Measurements from ENCODE around the gene C1QTNF6.

The C1QTNF6 gene

GRCh38 chr22:37167176-37167980 is 20.7 kb downstream of the C1QTNF6 start:
- in situ Hi-C loops (cut with HindIII; ENCODE audit: low sequenced_read_pairs) = no loop called here

- in situ Hi-C loops (cut with HindIII; ENCODE audit: low sequenced_read_pairs) = no loop called here
Measured at GRCh38 chr22:37166675-37167066, 21.4 kb downstream of the C1QTNF6 start.

- in situ Hi-C loops (cut with HindIII; ENCODE audit: low sequenced_read_pairs) = no loop called here
Measured at GRCh38 chr22:37165940-37166674, 21.9 kb downstream of the C1QTNF6 start.

- in situ Hi-C loops (cut with HindIII; ENCODE audit: low sequenced_read_pairs) = no loop called here
Measured at GRCh38 chr22:37165066-37165465, 23.0 kb downstream of the C1QTNF6 start.

- in situ Hi-C loops (cut with HindIII; ENCODE audit: low sequenced_read_pairs) = no loop called here
Measured at GRCh38 chr22:37164505-37164887, 23.6 kb downstream of the C1QTNF6 start.

- in situ Hi-C loops (cut with HindIII; ENCODE audit: low sequenced_read_pairs) = no loop called here
Measured at GRCh38 chr22:37163575-37164504, 24.2 kb downstream of the C1QTNF6 start.

- in situ Hi-C loops (cut with HindIII; ENCODE audit: low sequenced_read_pairs) = no loop called here
Measured at GRCh38 chr22:37163096-37163489, 25.0 kb downstream of the C1QTNF6 start.

GRCh38 chr22:37162221-37163095 is 25.6 kb downstream of the C1QTNF6 start:
- in situ Hi-C loops (cut with HindIII; ENCODE audit: low sequenced_read_pairs) = no loop called here

- in situ Hi-C loops (cut with HindIII; ENCODE audit: low sequenced_read_pairs) = no loop called here
Measured at GRCh38 chr22:37161443-37161842, 26.6 kb downstream of the C1QTNF6 start.

GRCh38 chr22:37160027-37160426 is 28.0 kb downstream of the C1QTNF6 start:
- in situ Hi-C loops (cut with HindIII; ENCODE audit: low sequenced_read_pairs) = no loop called here

- in situ Hi-C loops (cut with HindIII; ENCODE audit: low sequenced_read_pairs) = loop anchor here (5.0 to 10.0 kb wide), 2 partner anchors 37 to 104 kb away; partner anchors contain the start of gene KCTD17
Measured at GRCh38 chr22:37158963-37159290, 29.1 kb downstream of the C1QTNF6 start.

GRCh38 chr22:37157516-37158285 is 30.3 kb downstream of the C1QTNF6 start:
- in situ Hi-C loops (cut with HindIII; ENCODE audit: low sequenced_read_pairs) = loop anchor here (5.0 to 10.0 kb wide), 2 partner anchors 35 to 103 kb away; partner anchors contain the start of gene KCTD17

- in situ Hi-C loops (cut with HindIII; ENCODE audit: low sequenced_read_pairs) = loop anchor here (5.0 to 10.0 kb wide), 2 partner anchors 35 to 102 kb away; partner anchors contain the start of gene KCTD17
Measured at GRCh38 chr22:37156686-37157435, 31.2 kb downstream of the C1QTNF6 start.

GRCh38 chr22:37155971-37156370 is 32.1 kb downstream of the C1QTNF6 start:
- in situ Hi-C loops (cut with HindIII; ENCODE audit: low sequenced_read_pairs) = loop anchor here (5.0 to 10.0 kb wide), 2 partner anchors 34 to 101 kb away; partner anchors contain the start of gene KCTD17

GRCh38 chr22:37154925-37155712 is 32.9 kb downstream of the C1QTNF6 start:
- in situ Hi-C loops (cut with HindIII; ENCODE audit: low sequenced_read_pairs) = loop anchor here (5.0 to 10.0 kb wide), 2 partner anchors 33 to 100 kb away; partner anchors contain the start of gene KCTD17

- in situ Hi-C loops (cut with HindIII; ENCODE audit: low sequenced_read_pairs) = loop anchor here (10.0 kb wide), 1 partner anchor 99 kb away; the partner anchor contains the start of gene KCTD17
Measured at GRCh38 chr22:37153901-37154300, 34.1 kb downstream of the C1QTNF6 start.

GRCh38 chr22:37151401-37151800 is 36.6 kb downstream of the C1QTNF6 start:
- in situ Hi-C loops (cut with HindIII; ENCODE audit: low sequenced_read_pairs) = loop anchor here (10.0 kb wide), 1 partner anchor 97 kb away; the partner anchor contains the start of gene KCTD17
